Measurements from ENCODE around the gene FRMD3. TPM values are rescaled to one million over a fixed set of nuclear protein-coding genes. Genes with fewer than 3 reads are reported as not detected.

FRMD3 gene
- total and polyA plus RNA-seq, 8 donors = 1.0 to 3.7 (median 2.3) TPM

- Histone ChIP-seq H3K27ac (no peak overlapping the region), H3K27me3 (no peaks in the 10 kb centered on the region), H3K9me3 (no peaks in the 10 kb centered on the region), H3K4me1 (no peaks in the 10 kb centered on the region), H3K36me3 (no peaks in the 10 kb centered on the region), H3K4me3 (no peak overlapping the region)
- DNase-seq = no peak
- no peak for ATAC-seq
- no peak for TF ChIP-seq CTCF (IDR thresholded peaks at IDR 0.05)
- intact Hi-C loops (cut with DNase I) = loop anchor here in 1 of 2 donors (5.0 kb wide), 1 partner anchor 217 kb away; no protein-coding TSS in a partner anchor
Observed at GRCh38 chr9:83330207-83331196, 207.7 kb downstream of the FRMD3 start.

GRCh38 chr9:83327750-83328622 is 210.2 kb downstream of the FRMD3 start:
- H3K27me3 ChIP-seq = no peaks in the 10 kb centered on the region
- no peak for ATAC-seq
- DNase-seq = no peak
- H3K4me1 ChIP-seq = no peaks in the 10 kb centered on the region
- H3K27ac ChIP-seq = no peak overlapping the region
- TF ChIP-seq CTCF (IDR thresholded peaks at IDR 0.05) = no peak
- H3K36me3 ChIP-seq = no peaks in the 10 kb centered on the region
- H3K9me3 ChIP-seq = no peaks in the 10 kb centered on the region
- intact Hi-C loops (cut with DNase I) = no loop called here
- no peak overlapping the region for H3K4me3 ChIP-seq

GRCh38 chr9:83327323-83327722 is 210.9 kb downstream of the FRMD3 start:
- no peaks in the 10 kb centered on the region for H3K36me3 ChIP-seq
- H3K4me3 ChIP-seq = no peak overlapping the region
- no peak overlapping the region for H3K27ac ChIP-seq
- ATAC-seq (no peak), DNase-seq (no peak)
- H3K9me3 ChIP-seq = no peaks in the 10 kb centered on the region
- TF ChIP-seq CTCF (IDR thresholded peaks at IDR 0.05) = no peak
- intact Hi-C loops (cut with DNase I) = no loop called here
- no peaks in the 10 kb centered on the region for H3K4me1 ChIP-seq
- no peaks in the 10 kb centered on the region for H3K27me3 ChIP-seq

- no peak overlapping the region for H3K4me3 ChIP-seq
- DNase-seq (no peak), ATAC-seq (no peak)
- TF ChIP-seq CTCF (IDR thresholded peaks at IDR 0.05) = no peak
- no peak overlapping the region for H3K27ac ChIP-seq
- H3K27me3 ChIP-seq = no peaks in the 10 kb centered on the region
- no peaks in the 10 kb centered on the region for H3K9me3 ChIP-seq
- H3K36me3 ChIP-seq = no peaks in the 10 kb centered on the region
- intact Hi-C loops (cut with DNase I) = no loop called here
- no peaks in the 10 kb centered on the region for H3K4me1 ChIP-seq
Observed at GRCh38 chr9:83323148-83323547, 215.1 kb downstream of the FRMD3 start.

- intact Hi-C loops (cut with DNase I) = no loop called here
Observed at GRCh38 chr9:83322438-83322837, 215.8 kb downstream of the FRMD3 start.

More at GRCh38 chr9:83322438-83322837, 215.8 kb downstream of the FRMD3 start:
- Histone ChIP-seq H3K36me3 (no peaks in the 10 kb centered on the region), H3K4me1 (no peaks in the 10 kb centered on the region), H3K4me3 (no peak overlapping the region), H3K9me3 (no peaks in the 10 kb centered on the region), H3K27me3 (no peaks in the 10 kb centered on the region), H3K27ac (no peak overlapping the region)
- no peak for TF ChIP-seq CTCF (IDR thresholded peaks at IDR 0.05)
- DNase-seq (no peak), ATAC-seq (no peak)

Measured in left lung (tissue), 10 donors.